ENCODE results near the gene TMC1. TPM values are rescaled to one million over a fixed set of nuclear protein-coding genes. Genes with fewer than 3 reads are reported as not detected.

Gene TMC1
- total and polyA plus RNA-seq, 2 of the 8 experiments (the other 6 are each of a cell fraction or from before 2014, with no cell fraction given) = 0.95 to 0.98 TPM

DNA sequence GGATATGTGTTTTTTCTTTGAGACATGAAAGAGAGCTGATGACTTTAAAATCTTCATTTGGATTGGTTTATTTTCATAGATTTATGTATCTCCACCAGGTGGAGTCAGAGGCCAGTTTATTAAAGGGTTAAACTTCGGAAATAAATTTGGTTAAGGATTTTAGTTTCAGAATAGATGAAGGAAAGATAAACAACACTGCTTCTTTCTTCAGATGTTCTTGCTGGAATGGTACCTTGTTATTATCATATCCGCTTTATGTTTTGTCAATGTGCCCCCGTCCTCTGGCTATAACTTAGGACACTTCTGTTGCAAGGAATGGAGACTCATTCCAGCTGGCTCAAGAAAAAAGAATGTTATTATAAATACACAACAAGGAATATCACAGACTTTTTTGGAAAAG is 350.3 kb downstream of the TMC1 start:
- no peak overlapping the region for H3K9ac ChIP-seq (replicated peaks in 1 of 4; ENCODE audit: extremely low read depth in 1 of 4, low read depth in 3 of 4, low read length in 3 of 4)
- ChIA-PET POLR2A (ENCODE audit: partially characterized antibody) (no interaction called here), CTCF (ENCODE audit: partially characterized antibody) (interaction anchor here (0.7 to 3.2 kb wide), 23 partner anchors 9 to 329 kb away, joined by 3 to 38 read pairs (median 4); no protein-coding TSS in a partner anchor)
- H4K5ac ChIP-seq (ENCODE audit: insufficient read length, low read depth, low read length) = no peak overlapping the region
- FAIRE-seq (no peak), DNase-seq (ENCODE audit: low read depth in 1 of 2, low spot score in 2 of 2) (no peak)
- H4K20me1 ChIP-seq (replicated peaks in 1 of 2; ENCODE audit: control insufficient read depth in 1 of 2, insufficient read depth in 2 of 2, low read length in 2 of 2) = no peaks in the 10 kb centered on the region
- no peaks in the 10 kb centered on the region for H3K27me3 ChIP-seq (replicated peaks in 1 of 4; ENCODE audit: control insufficient read depth in 3 of 4, extremely low read depth in 1 of 4, insufficient read depth in 3 of 4, low read length in 3 of 4)
- no peak overlapping the region for H3K4ac ChIP-seq (replicated peaks; ENCODE audit: insufficient read length, low read depth, low read length)
- H2BK12ac ChIP-seq (ENCODE audit: low read depth, low read length) = no peak overlapping the region
- H3K4me1 ChIP-seq (replicated peaks in 1 of 4; ENCODE audit: control insufficient read depth in 3 of 4, insufficient read depth in 4 of 4, low read length in 3 of 4) = peaks cover 0 to 3% (median 1%) of the 10 kb centered on the region in 4 experiments; a peak in 3 of 7 replicates
- WGBS, 2 experiments (ENCODE audit: extremely low coverage in 1 of 2, insufficient coverage in 1 of 2, insufficient read length in 1 of 2, insufficient replicate concordance in 2 of 2, low coverage in 1 of 2, low lambda C conversion rate in 2 of 2, missing lambda C conversion rate in 1 of 2) = 65% methylated on average over 3 of the region's 3 CpGs; no CpG with 5 or more reads in 1 of the 2 experiments
- no peak overlapping the region for H3K23ac ChIP-seq (ENCODE audit: insufficient read length)
- no peak overlapping the region for H3K56ac ChIP-seq (replicated peaks; ENCODE audit: insufficient read length, low read depth, low read length)
- H3K4me2 ChIP-seq (ENCODE audit: insufficient read depth in 1 of 2, low read depth in 2 of 2, low read length in 2 of 2) = no peak overlapping the region
- H3K18ac ChIP-seq (ENCODE audit: extremely low read depth, low read length) = no peak overlapping the region
- H2BK20ac ChIP-seq (ENCODE audit: low read length) = no peak overlapping the region
- H3K9me3 ChIP-seq (ENCODE audit: insufficient read depth in 2 of 2, low read depth in 1 of 2, low read length in 1 of 2) = no peaks in the 10 kb centered on the region
- H2BK120ac ChIP-seq (replicated peaks; ENCODE audit: low read depth, low read length) = no peak overlapping the region
- H4K8ac ChIP-seq (ENCODE audit: extremely low read depth, insufficient read depth, low read length) = no peak overlapping the region
- H3K14ac ChIP-seq (ENCODE audit: insufficient read length) = no peak overlapping the region
- no peak overlapping the region for H3K4me3 ChIP-seq (ENCODE audit: extremely low read depth in 1 of 4, insufficient read depth in 2 of 4, low read depth in 3 of 4, low read length in 4 of 4)
- no peak overlapping the region for H4K91ac ChIP-seq (replicated peaks; ENCODE audit: insufficient read length, low read length)
- H3K79me1 ChIP-seq (ENCODE audit: low read depth, low read length) = no peaks in the 10 kb centered on the region
- no peak overlapping the region for H2BK15ac ChIP-seq (ENCODE audit: low read length)
- no peak overlapping the region for H3K27ac ChIP-seq (ENCODE audit: low read depth, low read length)
- no peak overlapping the region for H2AFZ ChIP-seq (ENCODE audit: low read length)
- H2BK5ac ChIP-seq (ENCODE audit: low read depth, low read length) = no peak overlapping the region
- H3K36me3 ChIP-seq (ENCODE audit: control insufficient read depth in 2 of 4, insufficient read depth in 4 of 4, low read length in 3 of 4) = no peaks in the 10 kb centered on the region
- H3K23me2 ChIP-seq (ENCODE audit: low read depth, low read length) = no peaks in the 10 kb centered on the region
- no peak overlapping the region for H2AK5ac ChIP-seq (ENCODE audit: low read depth, low read length)
- H3K79me2 ChIP-seq (ENCODE audit: control insufficient read depth in 1 of 2, insufficient read depth in 2 of 2, low read length in 2 of 2) = no peaks in the 10 kb centered on the region
- TF ChIP-seq KDM4A (IDR thresholded peaks at IDR 0.05; ENCODE audit: low read depth, low read length, severe bottlenecking) = no peak
- TF ChIP-seq RNF2 (IDR thresholded peaks at IDR 0.05; ENCODE audit: borderline replicate concordance, low read depth, low read length, missing control alignments, poor library complexity, severe bottlenecking) = no peak
- TF ChIP-seq EP300 (IDR thresholded peaks at IDR 0.05; ENCODE audit: borderline replicate concordance in 1 of 2, low read depth in 2 of 2, low read length in 2 of 2) = no peak
- TF ChIP-seq, protein P1, sequence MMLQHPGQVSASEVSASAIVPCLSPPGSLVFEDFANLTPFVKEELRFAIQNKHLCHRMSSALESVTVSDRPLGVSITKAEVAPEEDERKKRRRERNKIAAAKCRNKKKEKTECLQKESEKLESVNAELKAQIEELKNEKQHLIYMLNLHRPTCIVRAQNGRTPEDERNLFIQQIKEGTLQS (IDR thresholded peaks at IDR 0.05; ENCODE audit: insufficient read depth, low read depth, low read length) = no peak
- TF ChIP-seq RAD21 (IDR thresholded peaks at IDR 0.05 in 1 of 2, conservative IDR thresholded peaks at IDR 0.05 in 1 of 2; ENCODE audit: low read depth in 2 of 2, low read length in 2 of 2) = peak; percentile 55 to 61
- TF ChIP-seq ZNF274 (IDR thresholded peaks at IDR 0.05; ENCODE audit: borderline replicate concordance, extremely low read depth, low read length) = no peak
- no peak for TF ChIP-seq SRF (IDR thresholded peaks at IDR 0.05; ENCODE audit: low read depth, low read length)
- TF ChIP-seq JUN (IDR thresholded peaks at IDR 0.05; ENCODE audit: low read depth, low read length) = no peak
- TF ChIP-seq KDM1A (IDR thresholded peaks at IDR 0.05; ENCODE audit: borderline replicate concordance, low read length) = no peak
- TF ChIP-seq TEAD4 (IDR thresholded peaks at IDR 0.05; ENCODE audit: low read depth, low read length) = no peak

Data from H1 (cell line).